Sigmoid colon (tissue), 4 donors: ENCODE measurements around the gene UNC5C.

Experiments used
- CTCF ChIP-seq, 4 experiments: fragments of 450-650 bp in 3 of 4; fragments of 200-600 bp in 1 of 4; IDR thresholded peaks; one replicate each; pipeline ENCODE4 v1.5.1; 2016 to 2019; ENCODE audit warnings: antibody characterized with exemption in 4 of 4, mild to moderate bottlenecking in 3 of 4, moderate library complexity in 2 of 4
- EP300 ChIP-seq, 4 donors: sonication (generic); formaldehyde crosslinking; IDR thresholded peaks; one replicate each; pipeline ENCODE4 v1.6.1; 2017; ENCODE audit warnings: antibody characterized with exemption in 4 of 4

- TF ChIP-seq EP300 (IDR thresholded peaks at IDR 0.05) (no peak), CTCF (IDR thresholded peaks at IDR 0.05) (no peak)
Measured at GRCh38 chr4:95381843-95382580, 166.8 kb downstream of the UNC5C start.
